HEK293 (cell line): ENCODE data around the gene ACTN3.
A peak's percentile ranks its signal among the peaks of the same experiment; 100 is the strongest.

Experiments
- BCL11A ChIP-seq: fragments of 450-650 bp; formaldehyde crosslinking; IDR thresholded peaks from 2 replicates; pipeline ENCODE4 v1.5.1; 2016; ENCODE audit warnings: low read depth, missing biosample characterization, missing genetic modification characterization
- ELK4 ChIP-seq: IDR thresholded peaks from 2 replicates; pipeline ENCODE4 v1.6.1; 2011; ENCODE audit warnings: mild to moderate bottlenecking, low read depth, low read length, borderline replicate concordance
- KLF10 ChIP-seq: fragments of 450-650 bp; IDR thresholded peaks from 2 replicates; pipeline ENCODE4 v1.5.1; 2018; ENCODE audit warnings: missing biosample characterization, mild to moderate bottlenecking, missing genetic modification characterization
- KLF8 ChIP-seq: fragments of 450-650 bp; formaldehyde crosslinking; IDR thresholded peaks from 2 replicates; pipeline ENCODE4 v1.5.1; 2016; ENCODE audit warnings: missing biosample characterization, missing genetic modification characterization
- KLF9 ChIP-seq: fragments of 450-650 bp; formaldehyde crosslinking; IDR thresholded peaks from 2 replicates; pipeline ENCODE4 v1.5.1; 2016; ENCODE audit warnings: missing biosample characterization, missing genetic modification characterization, low read depth
- MEIS1 ChIP-seq: sonication (generic); formaldehyde crosslinking; IDR thresholded peaks from 2 replicates; pipeline ENCODE4 v1.8.1; 2022; ENCODE audit warnings: missing genetic modification reagents, mild to moderate bottlenecking, borderline replicate concordance
- OSR2 ChIP-seq: fragments of 450-650 bp; formaldehyde crosslinking; IDR thresholded peaks from 2 replicates; pipeline ENCODE4 v1.5.1; 2016; ENCODE audit warnings: missing biosample characterization, missing genetic modification characterization
- SALL2 ChIP-seq: fragments of 450-650 bp; formaldehyde crosslinking; IDR thresholded peaks from 2 replicates; pipeline ENCODE4 v1.5.0; 2017; ENCODE audit warnings: missing biosample characterization, mild to moderate bottlenecking, missing genetic modification characterization, borderline replicate concordance
- TSHZ1 ChIP-seq: fragments of 450-650 bp; formaldehyde crosslinking; IDR thresholded peaks from 2 replicates; pipeline ENCODE4 v1.5.1; 2016; ENCODE audit warnings: missing biosample characterization, missing genetic modification characterization, borderline replicate concordance
- YY2 ChIP-seq: fragments of 450-650 bp; formaldehyde crosslinking; IDR thresholded peaks from 2 replicates; pipeline ENCODE4 v1.5.1; 2016; ENCODE audit warnings: missing biosample characterization, missing genetic modification characterization
- ZBTB26 ChIP-seq: fragments of 450-650 bp; formaldehyde crosslinking; optimal IDR thresholded peaks from 2 replicates; pipeline ENCODE3; 2016; ENCODE audit warnings: missing biosample characterization, mild to moderate bottlenecking, missing genetic modification characterization
- ZBTB49 ChIP-seq: fragments of 450-650 bp; formaldehyde crosslinking; IDR thresholded peaks from 2 replicates; pipeline ENCODE4 v1.5.1; 2016; ENCODE audit warnings: missing biosample characterization, missing genetic modification characterization, low read depth
- ZBTB6 ChIP-seq: fragments of 450-650 bp; formaldehyde crosslinking; IDR thresholded peaks from 2 replicates; pipeline ENCODE4 v1.5.1; 2017; ENCODE audit warnings: missing biosample characterization, missing genetic modification characterization
- ZNF148 ChIP-seq: fragments of 450-650 bp; formaldehyde crosslinking; IDR thresholded peaks from 2 replicates; pipeline ENCODE4 v1.5.0; 2017; ENCODE audit warnings: missing biosample characterization, missing genetic modification characterization, borderline replicate concordance
- ZNF16 ChIP-seq: fragments of 450-650 bp; formaldehyde crosslinking; IDR thresholded peaks from 2 replicates; pipeline ENCODE4 v1.5.1; 2016; ENCODE audit warnings: low read depth, missing biosample characterization, missing genetic modification characterization
- ZNF2 ChIP-seq: fragments of 450-650 bp; formaldehyde crosslinking; IDR thresholded peaks from 2 replicates; pipeline ENCODE4 v1.5.1; 2016; ENCODE audit warnings: missing biosample characterization, missing genetic modification characterization
- ZNF239 ChIP-seq: fragments of 450-650 bp; formaldehyde crosslinking; IDR thresholded peaks from 2 replicates; pipeline ENCODE4 v1.5.1; 2016; ENCODE audit warnings: missing biosample characterization, missing genetic modification characterization
- ZNF248 ChIP-seq: fragments of 450-650 bp; formaldehyde crosslinking; IDR thresholded peaks from 2 replicates; pipeline ENCODE4 v1.5.1; 2017; ENCODE audit warnings: missing biosample characterization, missing genetic modification characterization
- ZNF302 ChIP-seq: fragments of 450-650 bp; formaldehyde crosslinking; IDR thresholded peaks from 2 replicates; pipeline ENCODE4 v1.5.1; 2016; ENCODE audit warnings: missing biosample characterization, missing genetic modification characterization, low read depth
- ZNF311 ChIP-seq: fragments of 450-650 bp; formaldehyde crosslinking; IDR thresholded peaks from 2 replicates; pipeline ENCODE4 v1.5.1; 2017; ENCODE audit warnings: missing biosample characterization, missing genetic modification characterization, borderline replicate concordance
- ZNF366 ChIP-seq: fragments of 450-650 bp; formaldehyde crosslinking; conservative IDR thresholded peaks from 2 replicates; pipeline ENCODE4 v1.5.1; 2016; ENCODE audit warnings: missing biosample characterization, missing genetic modification characterization
- ZNF416 ChIP-seq: fragments of 450-650 bp; formaldehyde crosslinking; IDR thresholded peaks from 2 replicates; pipeline ENCODE4 v1.5.1; 2016; ENCODE audit warnings: missing biosample characterization, missing genetic modification characterization
- ZNF514 ChIP-seq: fragments of 450-650 bp; formaldehyde crosslinking; IDR thresholded peaks from 2 replicates; pipeline ENCODE4 v1.5.1; 2016; ENCODE audit warnings: missing biosample characterization, missing genetic modification characterization
- ZNF677 ChIP-seq: fragments of 450-650 bp; IDR thresholded peaks from 2 replicates; pipeline ENCODE4 v1.5.0; 2018; ENCODE audit warnings: missing biosample characterization, mild to moderate bottlenecking, missing genetic modification characterization, moderate library complexity
- ZNF76 ChIP-seq: fragments of 450-650 bp; formaldehyde crosslinking; IDR thresholded peaks from 2 replicates; pipeline ENCODE4; 2016; ENCODE audit warnings: low read depth, missing biosample characterization, missing genetic modification characterization, borderline replicate concordance
- ZSCAN23 ChIP-seq: fragments of 450-650 bp; formaldehyde crosslinking; IDR thresholded peaks from 2 replicates; pipeline ENCODE4 v1.5.1; 2016; ENCODE audit warnings: missing biosample characterization, missing genetic modification characterization

The ACTN3 gene

GRCh38 chr11:66510271-66510989 is 36.3 kb upstream of the ACTN3 start, which contains the start of gene BBS1 (continued):
- TF ChIP-seq ZBTB49 (tag by site-specific recombination) (no peak), ZBTB26 (tag by site-specific recombination) (peak; percentile 30), ELK4 (no peak), ZBTB6 (tag by site-specific recombination) (no peak), SALL2 (no peak), ZNF248 (no peak), YY2 (peak; percentile 89), KLF9 (tag by site-specific recombination) (peak; percentile 86), KLF8 (tag by site-specific recombination) (peak; percentile 92), ZNF677 (tag by site-specific recombination) (no peak), TSHZ1 (tag by site-specific recombination) (no peak), MEIS1 (no peak), ZNF16 (no peak), ZNF148 (tag by site-specific recombination) (no peak; the same call in 1 of the 2 replicates), ZNF76 (tag by site-specific recombination) (peak; percentile 68; the same call in 1 of the 2 replicates), ZNF514 (tag by site-specific recombination) (no peak), ZNF416 (tag by site-specific recombination) (no peak), ZNF239 (tag by site-specific recombination) (no peak), ZNF311 (tag by site-specific recombination) (no peak), ZSCAN23 (0 out of 2 replicates have a peak, but pooled peaks have one; percentile 49), ZNF2 (tag by site-specific recombination) (0 out of 2 replicates have a peak, but pooled peaks have one; percentile 61), KLF10 (tag by site-specific recombination) (peak; percentile 65; the same call in 1 of the 2 replicates), OSR2 (no peak), ZNF302 (no peak), ZNF366 (no peak), BCL11A (tag by site-specific recombination) (no peak)
